Epithelial cell of esophagus (primary cell): ENCODE measurements around the gene ZC3H4.

Experiments used
- DNase-seq: peaks from one replicate; pipeline ENCODE4 v3.0.0; 2010; ENCODE audit warnings: low read depth
- H3K4me3 ChIP-seq: 2 replicates; pipeline ENCODE4 v1.5.1; 2011; ENCODE audit warnings: mild to moderate bottlenecking, low read length, control low read depth
- TF ChIP-seq, protein P1 (sequence below): IDR thresholded peaks from 2 replicates; pipeline ENCODE4 v1.5.1; 2011; ENCODE audit warnings: low read depth, mild to moderate bottlenecking, low read length, control low read depth, inconsistent platforms; ENCODE audit not compliant: insufficient read depth; ENCODE audit errors: missing control alignments

Gene ZC3H4

DNA sequence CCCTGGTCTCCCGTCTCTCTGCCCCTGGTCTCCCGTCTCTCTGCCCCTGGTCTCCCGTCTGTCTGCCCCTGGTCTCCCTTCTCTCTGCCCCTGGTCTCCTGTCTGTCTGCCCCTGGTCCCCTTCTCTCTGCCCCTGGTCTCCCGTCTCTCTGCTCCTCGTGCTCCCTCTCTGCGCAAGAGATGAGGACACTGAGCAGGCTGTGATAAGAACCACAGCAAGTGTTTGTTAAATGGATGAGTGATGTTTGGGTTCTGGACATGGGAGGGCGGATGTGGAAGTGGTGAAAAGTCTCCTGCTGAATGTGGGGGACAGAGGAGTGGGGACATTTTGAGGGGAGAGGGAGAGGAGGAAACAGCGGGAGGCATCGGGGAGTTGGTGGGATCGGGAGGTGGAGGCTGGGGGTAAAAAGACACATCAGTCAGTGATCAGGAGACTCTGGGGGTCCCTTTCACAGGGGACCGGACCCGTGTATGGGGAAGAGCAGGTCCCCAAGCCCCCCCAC, 85.9 kb downstream of the ZC3H4 start:
- DNase-seq, result no peak
- TF ChIP-seq, protein P1, sequence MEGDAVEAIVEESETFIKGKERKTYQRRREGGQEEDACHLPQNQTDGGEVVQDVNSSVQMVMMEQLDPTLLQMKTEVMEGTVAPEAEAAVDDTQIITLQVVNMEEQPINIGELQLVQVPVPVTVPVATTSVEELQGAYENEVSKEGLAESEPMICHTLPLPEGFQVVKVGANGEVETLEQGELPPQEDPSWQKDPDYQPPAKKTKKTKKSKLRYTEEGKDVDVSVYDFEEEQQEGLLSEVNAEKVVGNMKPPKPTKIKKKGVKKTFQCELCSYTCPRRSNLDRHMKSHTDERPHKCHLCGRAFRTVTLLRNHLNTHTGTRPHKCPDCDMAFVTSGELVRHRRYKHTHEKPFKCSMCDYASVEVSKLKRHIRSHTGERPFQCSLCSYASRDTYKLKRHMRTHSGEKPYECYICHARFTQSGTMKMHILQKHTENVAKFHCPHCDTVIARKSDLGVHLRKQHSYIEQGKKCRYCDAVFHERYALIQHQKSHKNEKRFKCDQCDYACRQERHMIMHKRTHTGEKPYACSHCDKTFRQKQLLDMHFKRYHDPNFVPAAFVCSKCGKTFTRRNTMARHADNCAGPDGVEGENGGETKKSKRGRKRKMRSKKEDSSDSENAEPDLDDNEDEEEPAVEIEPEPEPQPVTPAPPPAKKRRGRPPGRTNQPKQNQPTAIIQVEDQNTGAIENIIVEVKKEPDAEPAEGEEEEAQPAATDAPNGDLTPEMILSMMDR, result no peak

DNA sequence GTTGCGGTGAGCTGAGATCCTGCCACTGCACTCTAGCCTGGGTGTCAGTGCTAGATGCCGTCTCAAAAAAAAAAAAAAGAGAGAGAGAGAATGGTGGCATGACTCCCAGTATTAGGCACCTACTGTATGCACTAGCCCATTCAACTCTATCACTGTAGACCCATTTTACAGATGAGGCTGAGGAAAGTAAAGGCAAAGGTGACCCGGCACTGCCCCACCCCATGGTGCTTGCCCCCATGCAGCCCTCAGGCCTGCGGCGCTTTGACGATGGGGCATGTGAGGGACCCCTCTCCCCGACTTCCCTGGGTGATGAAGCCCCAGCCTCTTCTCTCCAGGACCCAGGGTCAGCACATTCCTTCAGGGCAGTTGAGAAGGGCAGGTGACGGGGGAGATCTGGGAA, 86.7 kb downstream of the ZC3H4 start:
- TF ChIP-seq, protein P1, result no peak
- H3K4me3 ChIP-seq, result no peak overlapping the region
- DNase-seq, result no peak

More for the DNA sequence above, 85.9 kb downstream of the ZC3H4 start:
- H3K4me3 ChIP-seq, result no peak overlapping the region

DNA sequence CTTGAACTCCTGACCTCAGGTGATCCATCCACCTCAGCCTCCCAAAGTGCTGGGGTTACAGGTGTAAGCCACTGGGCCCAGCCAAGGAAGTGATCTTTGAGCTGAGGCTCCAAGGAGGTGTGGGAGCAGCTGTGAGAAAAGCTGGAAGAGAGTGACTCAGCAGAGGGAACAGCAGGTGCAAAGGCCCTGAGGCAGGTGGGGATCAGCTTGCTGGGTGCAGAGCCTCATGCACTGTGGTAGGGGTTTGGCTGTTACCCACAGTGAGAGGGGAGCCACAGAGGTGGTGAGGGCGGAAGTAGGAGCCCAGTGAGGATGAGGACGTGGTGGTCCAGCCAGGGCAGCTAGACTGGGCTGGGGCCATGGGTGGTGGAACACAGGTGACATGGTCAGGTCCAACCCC, 87.4 kb downstream of the ZC3H4 start:
- TF ChIP-seq, protein P1, result no peak
- no peak overlapping the region for H3K4me3 ChIP-seq
- no peak for DNase-seq

DNA sequence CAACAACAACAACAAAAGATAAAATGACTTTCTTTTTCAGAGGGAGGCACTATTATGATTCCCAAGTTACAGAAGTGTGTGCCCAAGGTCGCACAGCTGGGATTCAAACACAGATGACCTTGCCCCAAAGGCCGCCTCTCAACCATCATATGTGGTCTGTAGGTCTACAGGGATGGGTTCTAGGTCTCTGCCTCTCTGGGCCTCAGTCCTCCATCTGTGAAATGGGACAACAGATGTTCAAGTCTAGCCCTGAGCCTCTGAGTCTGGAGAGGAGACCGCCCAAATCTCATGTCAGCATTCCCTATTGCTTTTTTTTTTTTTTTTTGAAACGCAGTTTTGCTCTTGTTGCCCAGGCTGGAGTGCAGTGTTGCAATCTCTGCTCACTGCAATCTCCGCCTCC, 89.1 kb downstream of the ZC3H4 start:
- H3K4me3 ChIP-seq, result no peak overlapping the region
- no peak for DNase-seq
- TF ChIP-seq, protein P1, result no peak

DNA sequence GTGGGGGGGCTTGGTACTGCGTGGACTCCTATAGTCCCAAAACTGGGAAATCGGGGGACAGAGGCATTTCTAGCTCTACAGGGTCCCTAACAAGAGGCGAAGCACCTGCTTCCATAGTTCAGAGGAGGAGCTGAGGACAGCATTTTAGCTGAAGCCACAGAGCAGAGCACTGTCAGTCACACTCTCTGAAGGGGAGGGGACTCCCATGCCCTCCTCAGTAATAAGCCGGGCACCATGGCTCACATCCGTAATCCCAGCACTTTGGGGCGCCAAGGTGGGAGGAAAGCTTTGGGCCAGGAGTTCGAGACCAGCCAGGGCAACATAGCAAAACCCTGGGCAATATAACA, 90.2 kb downstream of the ZC3H4 start:
- TF ChIP-seq, protein P1, result no peak

DNA sequence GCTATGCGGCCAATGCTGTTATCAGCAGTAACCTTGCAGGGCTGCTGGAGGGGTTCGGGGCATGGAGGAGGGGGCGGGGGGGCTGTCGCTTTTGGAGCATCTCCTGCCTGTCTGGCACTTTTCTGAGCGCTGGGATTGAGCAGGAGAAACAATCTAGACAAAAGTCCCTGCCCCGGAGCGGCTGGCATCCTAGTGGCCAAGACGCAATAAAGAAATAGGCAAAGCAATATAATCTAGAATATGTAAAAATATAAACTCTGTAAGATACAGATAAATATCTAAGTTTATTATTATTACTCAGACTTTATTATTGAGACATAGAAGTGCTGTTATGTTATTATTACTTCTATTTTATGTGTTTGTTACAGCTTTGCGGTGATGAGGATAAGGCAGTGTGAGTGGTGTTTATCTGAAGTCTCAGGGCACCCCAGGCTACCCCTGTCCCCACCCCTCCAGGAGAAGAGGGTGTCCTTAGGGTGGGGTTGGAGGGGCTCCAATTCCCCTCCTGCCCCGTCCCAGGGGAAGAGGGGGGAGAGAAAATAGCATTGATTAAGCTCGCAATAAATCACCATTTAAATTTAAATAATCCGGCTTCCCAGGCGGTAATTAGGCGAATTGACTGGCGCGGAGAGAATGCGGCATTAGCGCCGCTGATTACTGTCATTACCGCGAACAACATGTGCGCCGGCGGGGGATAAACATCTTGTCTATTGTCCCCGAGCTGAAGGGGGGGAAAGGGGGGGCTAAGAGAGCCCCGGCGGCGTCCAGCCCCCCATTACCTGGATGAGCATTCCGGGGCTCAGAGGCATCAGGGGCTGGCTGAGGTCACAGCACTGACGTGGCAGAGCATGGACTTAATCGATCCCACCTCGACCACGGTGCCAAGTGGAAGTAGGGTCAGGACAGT, 90.8 kb downstream of the ZC3H4 start:
- no peak for DNase-seq
- H3K4me3 ChIP-seq, result no peak overlapping the region
- TF ChIP-seq, protein P1, result no peak

More for the DNA sequence above, 90.2 kb downstream of the ZC3H4 start:
- no peak for DNase-seq
- no peak overlapping the region for H3K4me3 ChIP-seq
